Neural cell (in vitro differentiated cells): ENCODE measurements around the gene ZSCAN5A. TPM values are rescaled to one million over a fixed set of nuclear protein-coding genes. Genes with fewer than 3 reads are reported as not detected.

ENCODE experiments used
- H2AFZ ChIP-seq: fragments of 200-600, 300-800 bp; sonication (generic), shearing (Covaris generic); 2 replicates; pipeline ENCODE4 v1.6.0; 2014; ENCODE audit warnings: low read depth, mild to moderate bottlenecking, antibody characterized with exemption, low read length, moderate library complexity
- H3F3A ChIP-seq: fragments of 200-600 bp; shearing (Covaris generic); 2 replicates; pipeline ENCODE4 v1.6.1; 2016; ENCODE audit warnings: mild to moderate bottlenecking, moderate library complexity, mixed read lengths, antibody characterized with exemption, low read length; ENCODE audit not compliant: insufficient read depth, poor library complexity, severe bottlenecking
- H3K27ac ChIP-seq: fragments of 200-600, 300-800 bp; sonication (generic), shearing (Covaris generic); 2 replicates; pipeline ENCODE4 v1.5.1; 2014; ENCODE audit warnings: mild to moderate bottlenecking, low read length, moderate library complexity
- H3K27me3 ChIP-seq: fragments of 300-800, 200-600 bp; sonication (generic), shearing (Covaris generic); 2 replicates; pipeline ENCODE4 v1.6.0; 2014; ENCODE audit warnings: mild to moderate bottlenecking, low read depth, low read length, moderate library complexity; ENCODE audit not compliant: insufficient read depth
- H3K36me3 ChIP-seq: fragments of 300-800, 200-600 bp; sonication (generic), shearing (Covaris generic); 2 replicates; pipeline ENCODE4 v1.5.1; 2014; ENCODE audit warnings: mild to moderate bottlenecking, antibody characterized with exemption, low read length, moderate library complexity; ENCODE audit not compliant: insufficient read depth
- H3K4me2 ChIP-seq: fragments of 300-800, 200-600 bp; sonication (generic), shearing (Covaris generic); 2 replicates; pipeline ENCODE4 v1.6.0; 2014; ENCODE audit warnings: mild to moderate bottlenecking, low read length
- H3K4me3 ChIP-seq: fragments of 300-800, 200-600 bp; sonication (generic), shearing (Covaris generic); 2 replicates; pipeline ENCODE4 v1.5.1; 2014; ENCODE audit warnings: mild to moderate bottlenecking, low read length, moderate library complexity
- H3K79me2 ChIP-seq: fragments of 200-600 bp; shearing (Covaris generic); replicated peaks from 2 replicates; pipeline ENCODE4 v1.6.0; 2014; ENCODE audit warnings: mild to moderate bottlenecking, low read length, moderate library complexity; ENCODE audit not compliant: insufficient read depth
- H3K9ac ChIP-seq: fragments of 300-800, 200-600 bp; sonication (generic), shearing (Covaris generic); 2 replicates; pipeline ENCODE4 v1.6.1; 2016; ENCODE audit warnings: mild to moderate bottlenecking, low read length, mixed read lengths
- H3K9me2 ChIP-seq: fragments of 200-600 bp; shearing (Covaris generic); 2 replicates; pipeline ENCODE4 v1.6.1; 2016; ENCODE audit warnings: mild to moderate bottlenecking, low read length, mixed read lengths; ENCODE audit not compliant: insufficient read depth
- H3K9me3 ChIP-seq: fragments of 200-600, 300-800 bp; sonication (generic), shearing (Covaris generic); 2 replicates; pipeline ENCODE4 v1.6.1; 2016; ENCODE audit warnings: mild to moderate bottlenecking, mixed run types, low read length, moderate library complexity, mixed read lengths
- H4K20me1 ChIP-seq: fragments of 200-600 bp; shearing (Covaris generic); 2 replicates; pipeline ENCODE4 v1.6.1; 2016; ENCODE audit warnings: mild to moderate bottlenecking, mixed run types; ENCODE audit not compliant: insufficient read depth
- EP300 ChIP-seq: fragments of 450-650 bp; conservative IDR thresholded peaks from 2 replicates; pipeline ENCODE4 v1.6.1; 2014; ENCODE audit warnings: antibody characterized with exemption, mild to moderate bottlenecking, moderate library complexity; ENCODE audit not compliant: poor library complexity, severe bottlenecking
- EZH2 ChIP-seq: fragments of 200-600, 300-800 bp; shearing (Covaris generic), sonication (generic); IDR thresholded peaks from 2 replicates; pipeline ENCODE4 v1.6.1; 2014; ENCODE audit warnings: antibody characterized with exemption, low read length, borderline replicate concordance, mild to moderate bottlenecking; ENCODE audit not compliant: insufficient read depth, poor library complexity, severe bottlenecking
- MXI1 ChIP-seq: fragments of 450-650 bp; conservative IDR thresholded peaks from 2 replicates; pipeline ENCODE4 v1.6.1; 2014; ENCODE audit warnings: antibody characterized with exemption, mild to moderate bottlenecking; ENCODE audit not compliant: poor library complexity, severe bottlenecking
- POLR2AphosphoS5 ChIP-seq: IDR thresholded peaks from 2 replicates; pipeline ENCODE4 v1.6.1; 2012
- RAD21 ChIP-seq: fragments of 450-650 bp; conservative IDR thresholded peaks from 2 replicates; pipeline ENCODE4 v1.6.1; 2014; ENCODE audit warnings: antibody characterized with exemption, mild to moderate bottlenecking, moderate library complexity
- SMC3 ChIP-seq: fragments of 450-650 bp; conservative IDR thresholded peaks from 2 replicates; pipeline ENCODE4 v1.6.1; 2014; ENCODE audit warnings: antibody characterized with exemption, mild to moderate bottlenecking, moderate library complexity; ENCODE audit not compliant: poor library complexity
- TAF1 ChIP-seq: IDR thresholded peaks from 2 replicates; pipeline ENCODE4 v1.6.1; 2012; ENCODE audit warnings: low read depth
- polyA plus RNA-seq: library from polyadenylated mRNA; depleted of rRNA; stranded (reverse); fragments of >200 nt; gene quantifications from 2 replicates; pipeline ENCODE4 v1.2.3, GENCODE V29; 2014
- TF ChIP-seq, protein P1 (sequence below): IDR thresholded peaks from 2 replicates; pipeline ENCODE4 v1.6.1; 2012; ENCODE audit warnings: borderline replicate concordance
- TF ChIP-seq, protein P2 (sequence below): fragments of 450-650 bp; IDR thresholded peaks from 2 replicates; pipeline ENCODE4 v1.5.1; 2014; ENCODE audit warnings: antibody characterized with exemption, mild to moderate bottlenecking, moderate library complexity; ENCODE audit not compliant: poor library complexity, severe bottlenecking

ZSCAN5A gene
- polyA plus RNA-seq, 1 donor from 2014 or later = 9.2 TPM

DNA sequence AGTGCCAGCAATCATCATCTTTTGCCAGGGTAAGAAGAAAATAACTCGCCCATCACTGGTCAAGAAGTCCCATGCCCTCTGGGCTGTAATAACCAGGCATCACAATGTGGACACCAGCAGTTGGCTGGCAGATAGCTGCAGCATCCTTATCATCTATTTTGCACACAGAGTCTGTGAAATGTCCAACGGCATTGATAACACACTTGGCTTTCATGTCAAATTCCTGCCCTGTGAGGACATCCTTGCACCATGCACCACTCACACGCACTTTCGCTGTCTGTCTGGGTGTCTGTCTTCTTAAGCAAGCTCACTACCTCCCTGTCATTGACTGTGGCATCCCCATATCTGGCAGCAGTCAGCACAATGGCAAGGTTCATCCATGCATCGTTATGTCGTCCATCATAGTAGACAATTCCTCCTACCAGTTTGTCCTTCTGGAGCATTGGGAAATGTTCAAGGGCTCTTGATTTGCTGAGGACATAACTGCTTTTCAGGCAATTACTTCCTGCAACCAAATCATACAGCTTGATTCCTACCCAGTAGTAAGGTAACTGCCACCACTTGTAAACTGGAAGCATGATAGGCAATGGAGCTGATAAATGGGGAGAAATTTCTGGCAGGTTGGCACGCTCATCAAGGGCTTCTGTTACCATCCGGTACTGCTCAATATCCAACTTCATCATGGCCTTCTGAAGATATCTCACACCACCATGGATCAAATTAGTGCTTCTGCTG, 6.8 kb upstream of the ZSCAN5A start:
- Histone ChIP-seq H3K9me2 (no peaks in the 10 kb centered on the region), H3K27ac (no peak overlapping the region)

DNA sequence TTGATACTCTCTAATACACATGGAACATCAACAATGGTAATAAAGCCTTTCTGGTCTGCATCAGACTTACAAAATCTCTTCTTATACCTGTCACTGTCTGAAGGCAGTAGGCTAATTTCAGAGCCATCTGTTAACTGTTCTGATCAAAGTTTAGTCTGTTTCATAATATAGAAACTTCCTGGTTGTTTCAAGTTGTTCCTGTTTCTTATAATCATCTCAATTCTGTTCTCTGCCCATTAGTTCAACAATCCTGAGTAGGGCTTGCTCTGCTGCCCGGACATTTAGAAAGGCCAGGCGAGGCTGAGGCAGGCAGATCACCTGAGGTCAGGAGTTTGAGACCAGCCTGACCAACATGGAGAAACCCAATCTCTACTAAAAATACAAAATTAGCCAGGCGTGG, 5.4 kb upstream of the ZSCAN5A start:
- H3K4me3 ChIP-seq = no peak overlapping the region
- no peaks in the 10 kb centered on the region for H3K79me2 ChIP-seq
- H3K9ac ChIP-seq = no peak overlapping the region
- H3K9me2 ChIP-seq = no peaks in the 10 kb centered on the region
- no peak overlapping the region for H2AFZ ChIP-seq
- TF ChIP-seq TAF1 (no peak), EZH2 (no peak), RAD21 (no peak), MXI1 (no peak), POLR2AphosphoS5 (no peak), SMC3 (no peak), EP300 (no peak)
- TF ChIP-seq, protein P1, sequence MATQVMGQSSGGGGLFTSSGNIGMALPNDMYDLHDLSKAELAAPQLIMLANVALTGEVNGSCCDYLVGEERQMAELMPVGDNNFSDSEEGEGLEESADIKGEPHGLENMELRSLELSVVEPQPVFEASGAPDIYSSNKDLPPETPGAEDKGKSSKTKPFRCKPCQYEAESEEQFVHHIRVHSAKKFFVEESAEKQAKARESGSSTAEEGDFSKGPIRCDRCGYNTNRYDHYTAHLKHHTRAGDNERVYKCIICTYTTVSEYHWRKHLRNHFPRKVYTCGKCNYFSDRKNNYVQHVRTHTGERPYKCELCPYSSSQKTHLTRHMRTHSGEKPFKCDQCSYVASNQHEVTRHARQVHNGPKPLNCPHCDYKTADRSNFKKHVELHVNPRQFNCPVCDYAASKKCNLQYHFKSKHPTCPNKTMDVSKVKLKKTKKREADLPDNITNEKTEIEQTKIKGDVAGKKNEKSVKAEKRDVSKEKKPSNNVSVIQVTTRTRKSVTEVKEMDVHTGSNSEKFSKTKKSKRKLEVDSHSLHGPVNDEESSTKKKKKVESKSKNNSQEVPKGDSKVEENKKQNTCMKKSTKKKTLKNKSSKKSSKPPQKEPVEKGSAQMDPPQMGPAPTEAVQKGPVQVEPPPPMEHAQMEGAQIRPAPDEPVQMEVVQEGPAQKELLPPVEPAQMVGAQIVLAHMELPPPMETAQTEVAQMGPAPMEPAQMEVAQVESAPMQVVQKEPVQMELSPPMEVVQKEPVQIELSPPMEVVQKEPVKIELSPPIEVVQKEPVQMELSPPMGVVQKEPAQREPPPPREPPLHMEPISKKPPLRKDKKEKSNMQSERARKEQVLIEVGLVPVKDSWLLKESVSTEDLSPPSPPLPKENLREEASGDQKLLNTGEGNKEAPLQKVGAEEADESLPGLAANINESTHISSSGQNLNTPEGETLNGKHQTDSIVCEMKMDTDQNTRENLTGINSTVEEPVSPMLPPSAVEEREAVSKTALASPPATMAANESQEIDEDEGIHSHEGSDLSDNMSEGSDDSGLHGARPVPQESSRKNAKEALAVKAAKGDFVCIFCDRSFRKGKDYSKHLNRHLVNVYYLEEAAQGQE = no peak
- TF ChIP-seq, protein P2, sequence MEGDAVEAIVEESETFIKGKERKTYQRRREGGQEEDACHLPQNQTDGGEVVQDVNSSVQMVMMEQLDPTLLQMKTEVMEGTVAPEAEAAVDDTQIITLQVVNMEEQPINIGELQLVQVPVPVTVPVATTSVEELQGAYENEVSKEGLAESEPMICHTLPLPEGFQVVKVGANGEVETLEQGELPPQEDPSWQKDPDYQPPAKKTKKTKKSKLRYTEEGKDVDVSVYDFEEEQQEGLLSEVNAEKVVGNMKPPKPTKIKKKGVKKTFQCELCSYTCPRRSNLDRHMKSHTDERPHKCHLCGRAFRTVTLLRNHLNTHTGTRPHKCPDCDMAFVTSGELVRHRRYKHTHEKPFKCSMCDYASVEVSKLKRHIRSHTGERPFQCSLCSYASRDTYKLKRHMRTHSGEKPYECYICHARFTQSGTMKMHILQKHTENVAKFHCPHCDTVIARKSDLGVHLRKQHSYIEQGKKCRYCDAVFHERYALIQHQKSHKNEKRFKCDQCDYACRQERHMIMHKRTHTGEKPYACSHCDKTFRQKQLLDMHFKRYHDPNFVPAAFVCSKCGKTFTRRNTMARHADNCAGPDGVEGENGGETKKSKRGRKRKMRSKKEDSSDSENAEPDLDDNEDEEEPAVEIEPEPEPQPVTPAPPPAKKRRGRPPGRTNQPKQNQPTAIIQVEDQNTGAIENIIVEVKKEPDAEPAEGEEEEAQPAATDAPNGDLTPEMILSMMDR = no peak
- H3K4me2 ChIP-seq = no peak overlapping the region
- no peaks in the 10 kb centered on the region for H3F3A ChIP-seq
- H3K27me3 ChIP-seq = no peaks in the 10 kb centered on the region
- H3K27ac ChIP-seq = no peak overlapping the region
- H3K36me3 ChIP-seq = no peaks in the 10 kb centered on the region
- H4K20me1 ChIP-seq = no peaks in the 10 kb centered on the region
- no peaks in the 10 kb centered on the region for H3K9me3 ChIP-seq

More for the DNA sequence above, 6.8 kb upstream of the ZSCAN5A start:
- Histone ChIP-seq H3K9ac (no peak overlapping the region), H3K9me3 (no peaks in the 10 kb centered on the region), H3K79me2 (no peaks in the 10 kb centered on the region), H3K4me3 (no peak overlapping the region), H3K27me3 (no peaks in the 10 kb centered on the region), H4K20me1 (no peaks in the 10 kb centered on the region), H2AFZ (no peak overlapping the region), H3F3A (no peaks in the 10 kb centered on the region), H3K36me3 (no peaks in the 10 kb centered on the region), H3K4me2 (no peak overlapping the region)
- TF ChIP-seq EP300 (no peak), RAD21 (no peak), SMC3 (no peak), EZH2 (no peak)

DNA sequence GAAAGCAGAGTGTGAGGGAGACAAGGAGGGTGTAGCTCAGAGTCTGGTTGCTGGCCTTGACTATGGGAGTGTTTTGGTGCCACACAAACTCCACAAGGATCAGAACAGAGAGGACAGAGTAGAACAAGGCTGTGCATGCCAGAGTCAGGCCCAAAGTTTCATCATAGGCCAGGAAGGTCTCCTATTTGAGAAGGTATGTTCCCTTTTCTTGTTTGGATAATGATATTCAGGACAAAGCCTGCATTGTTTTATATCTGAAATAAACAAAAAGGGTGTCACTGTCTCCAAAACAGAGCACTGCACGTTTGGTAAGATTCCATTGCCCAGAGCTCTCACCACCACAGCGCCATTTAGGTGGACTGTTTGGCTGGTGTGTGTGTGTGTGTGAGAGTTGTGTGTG, 3.1 kb upstream of the ZSCAN5A start:
- Histone ChIP-seq H3K9me2 (no peaks in the 10 kb centered on the region), H3K9ac (no peak overlapping the region), H3K4me2 (no peak overlapping the region), H3K27me3 (no peaks in the 10 kb centered on the region), H2AFZ (no peak overlapping the region), H3K9me3 (no peaks in the 10 kb centered on the region), H3K79me2 (no peaks in the 10 kb centered on the region), H4K20me1 (no peaks in the 10 kb centered on the region), H3K4me3 (no peak overlapping the region), H3K36me3 (no peaks in the 10 kb centered on the region), H3F3A (peaks cover 3% of the 10 kb centered on the region), H3K27ac (no peak overlapping the region)
- TF ChIP-seq EZH2 (no peak), RAD21 (no peak), EP300 (no peak), MXI1 (no peak), SMC3 (no peak), POLR2AphosphoS5 (no peak), TAF1 (no peak)
- TF ChIP-seq, protein P1 = no peak
- TF ChIP-seq, protein P2 = no peak
